ENCODE results near the gene PCTP.
A peak's percentile ranks its signal among the peaks of the same experiment; 100 is the strongest.

Gene PCTP

GRCh38 chr17:55750750-55751657 is at the start of gene PCTP:
Gene PCTP, plus strand, starts transcription at chr17:55751051. Its CDS starts 53 bp downstream, at chr17:55751104.
- peak; percentile 56 for DNase-seq (ENCODE audit: low read depth)

- no peak for DNase-seq (ENCODE audit: low read depth)
Observed at GRCh38 chr17:55702150-55702549, 48.7 kb upstream of the PCTP start.

- DNase-seq (ENCODE audit: low read depth) = no peak
Observed at GRCh38 chr17:55704401-55704800, 46.5 kb upstream of the PCTP start.

DNA sequence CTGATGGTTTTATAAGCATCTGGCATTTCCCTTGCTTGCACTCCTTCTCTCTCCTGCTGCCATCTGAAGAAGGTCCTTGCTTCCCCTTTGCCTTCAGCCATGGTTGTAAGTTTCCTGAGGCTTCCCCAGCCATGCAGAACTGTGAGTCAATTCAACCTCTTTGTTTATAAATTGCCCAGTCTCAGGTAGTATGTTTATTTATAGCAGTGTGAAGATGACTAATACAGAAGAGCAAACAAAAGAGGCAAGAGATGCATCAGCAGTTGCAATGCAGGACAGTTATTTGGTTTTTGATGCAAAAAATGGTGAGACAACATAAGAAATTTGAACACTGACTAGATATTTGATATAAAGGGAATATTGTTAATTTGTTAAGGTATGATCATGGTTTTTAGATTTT is 45.0 kb upstream of the PCTP start:
- DNase-seq (ENCODE audit: low read depth) = no peak

DNA sequence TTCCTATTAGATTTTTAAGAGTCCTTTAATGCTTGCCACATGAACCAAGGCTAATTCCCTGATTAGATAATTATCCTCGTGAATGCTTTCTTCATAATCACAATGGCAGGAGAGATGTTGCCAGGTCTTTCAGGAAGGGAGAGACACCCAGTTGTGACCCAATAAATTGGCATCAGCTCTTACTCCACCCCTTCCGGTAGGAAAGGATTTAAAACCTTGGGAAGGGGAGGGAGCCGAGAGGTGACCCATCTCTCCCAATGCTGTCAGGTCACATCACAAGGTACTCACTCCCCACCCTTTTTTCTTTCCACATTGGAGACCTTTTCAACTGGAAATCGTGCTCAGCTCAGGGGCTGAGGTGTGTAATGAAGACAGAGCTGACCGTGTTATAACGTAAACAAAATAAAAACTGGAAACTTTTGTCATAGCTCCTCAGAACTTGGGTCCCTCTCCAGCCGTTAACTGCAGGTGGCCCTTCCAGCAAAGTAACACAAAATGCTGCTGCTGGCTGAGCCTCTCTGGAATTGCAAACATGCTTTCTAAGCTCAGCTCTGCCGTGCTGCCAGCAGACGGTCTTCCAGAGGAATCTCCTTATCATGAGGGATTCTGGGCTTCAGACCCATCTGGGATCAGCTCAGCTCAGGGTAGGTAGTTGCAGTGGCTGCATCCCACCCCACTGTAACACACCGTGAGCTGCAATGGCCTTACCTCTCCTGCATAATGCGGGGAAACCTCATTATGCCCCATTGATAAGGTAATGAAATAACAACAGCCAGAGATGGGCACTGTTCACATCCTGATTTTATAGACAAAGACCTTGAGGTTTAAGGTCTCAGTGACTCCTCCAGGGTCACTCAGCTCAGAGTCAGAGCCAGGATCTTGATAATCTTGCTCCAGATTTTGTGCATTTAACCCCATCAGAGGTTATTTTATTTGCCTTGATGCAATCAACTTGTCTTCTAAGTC is 43.8 kb upstream of the PCTP start:
- no peak for DNase-seq (ENCODE audit: low read depth)

DNA sequence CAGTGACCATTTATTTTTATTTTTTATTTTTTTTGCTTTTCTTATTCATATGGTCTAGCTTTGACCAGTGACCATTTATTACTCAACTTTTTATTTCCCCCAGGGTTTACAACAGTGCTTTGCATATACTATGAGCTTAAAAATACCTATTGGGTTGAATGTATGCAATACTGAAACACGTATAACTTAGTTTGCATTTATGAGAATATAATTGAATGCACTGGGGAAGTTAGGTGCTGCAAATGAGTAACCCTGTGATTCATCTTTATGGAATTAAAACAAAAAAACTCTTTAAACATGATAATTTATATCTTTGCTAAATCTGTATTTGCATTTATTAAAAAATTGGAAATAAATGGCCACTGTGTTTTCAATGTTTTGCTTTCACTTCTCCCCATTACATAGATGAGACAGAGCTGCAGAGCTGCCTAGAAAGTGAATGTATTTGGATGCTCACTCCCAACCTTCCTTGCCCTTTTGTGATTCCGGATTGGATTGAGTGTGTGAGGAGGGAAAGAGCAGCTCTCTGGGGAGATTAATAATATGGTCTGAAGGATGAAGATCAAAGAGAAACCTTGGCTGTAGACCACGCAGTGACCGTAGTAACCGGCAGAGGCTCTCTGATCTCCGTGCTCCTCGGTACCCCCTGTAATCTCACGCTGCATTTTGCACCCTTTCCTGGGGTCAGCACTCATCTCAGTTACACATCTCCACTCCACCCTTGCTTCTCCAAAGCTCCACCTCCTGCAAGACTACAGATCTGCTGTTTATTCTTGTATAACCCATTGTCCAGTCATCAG is 42.5 kb upstream of the PCTP start:
- DNase-seq (ENCODE audit: low read depth) = no peak

- no peak for DNase-seq (ENCODE audit: low read depth)
Observed at GRCh38 chr17:55709440-55709839, 41.4 kb upstream of the PCTP start.

DNA sequence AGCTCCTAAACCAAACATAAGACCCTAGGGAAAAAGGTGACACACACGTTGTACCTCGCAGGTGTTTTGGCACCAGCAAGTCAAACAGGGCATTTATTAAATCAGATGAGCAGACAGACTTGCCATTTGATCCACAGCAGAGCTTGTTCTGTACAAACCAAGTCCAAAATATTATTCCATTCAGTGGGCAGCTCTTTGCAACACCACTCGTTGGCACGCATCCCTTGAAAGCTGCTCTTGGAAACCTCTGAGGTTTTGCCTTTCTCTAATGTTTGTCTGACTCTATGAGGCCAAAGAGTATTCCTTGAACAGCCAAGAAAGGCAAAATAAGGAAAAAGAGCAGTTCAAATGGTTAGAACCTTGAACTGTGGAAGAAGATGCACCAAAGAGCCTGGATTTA is 40.9 kb upstream of the PCTP start:
- no peak for DNase-seq (ENCODE audit: low read depth)

GRCh38 chr17:55710410-55710809 is 40.4 kb upstream of the PCTP start:
- DNase-seq (ENCODE audit: low read depth) = no peak

- no peak for DNase-seq (ENCODE audit: low read depth)
Observed at GRCh38 chr17:55710829-55711496, 39.9 kb upstream of the PCTP start.

- no peak for DNase-seq (ENCODE audit: low read depth)
Observed at GRCh38 chr17:55717432-55717831, 33.4 kb upstream of the PCTP start.

- no peak for DNase-seq (ENCODE audit: low read depth)
Observed at GRCh38 chr17:55717898-55718735, 32.7 kb upstream of the PCTP start.

- DNase-seq (ENCODE audit: low read depth) = no peak
Observed at GRCh38 chr17:55720919-55721836, 29.7 kb upstream of the PCTP start.

DNA sequence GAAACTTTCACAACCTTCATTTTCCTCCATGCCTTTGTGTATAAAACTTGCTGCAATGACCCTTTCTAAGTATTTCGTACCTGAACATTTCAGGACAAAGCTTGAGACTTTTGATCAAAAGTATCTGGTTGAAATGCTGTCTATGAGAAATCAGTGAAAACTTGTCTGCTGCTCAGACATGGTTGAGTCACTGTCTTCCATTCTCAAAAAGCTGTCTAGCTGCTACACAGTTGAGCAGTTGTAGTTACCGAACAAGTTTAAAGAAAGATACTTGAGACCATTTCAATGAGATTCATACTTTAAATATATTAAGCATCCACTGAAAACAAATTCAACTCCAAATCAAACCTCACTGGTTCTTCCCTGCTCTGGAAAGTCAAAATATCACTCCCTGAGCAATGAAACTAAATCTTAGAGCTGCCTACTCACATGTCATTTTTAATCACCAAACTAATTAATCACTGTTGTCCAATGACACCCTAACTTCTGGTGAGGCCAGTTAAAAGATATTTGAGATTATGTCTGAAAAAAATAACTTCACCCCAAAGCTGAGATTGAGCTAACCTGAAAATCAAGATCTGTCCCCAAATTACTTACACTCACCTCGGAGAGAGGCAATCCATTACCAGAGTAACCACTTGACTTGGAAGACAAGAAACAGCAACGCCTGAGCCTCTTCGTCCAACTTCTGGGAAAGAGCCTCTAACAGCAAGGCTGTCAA is 28.7 kb upstream of the PCTP start:
- DNase-seq (ENCODE audit: low read depth) = no peak

DNA sequence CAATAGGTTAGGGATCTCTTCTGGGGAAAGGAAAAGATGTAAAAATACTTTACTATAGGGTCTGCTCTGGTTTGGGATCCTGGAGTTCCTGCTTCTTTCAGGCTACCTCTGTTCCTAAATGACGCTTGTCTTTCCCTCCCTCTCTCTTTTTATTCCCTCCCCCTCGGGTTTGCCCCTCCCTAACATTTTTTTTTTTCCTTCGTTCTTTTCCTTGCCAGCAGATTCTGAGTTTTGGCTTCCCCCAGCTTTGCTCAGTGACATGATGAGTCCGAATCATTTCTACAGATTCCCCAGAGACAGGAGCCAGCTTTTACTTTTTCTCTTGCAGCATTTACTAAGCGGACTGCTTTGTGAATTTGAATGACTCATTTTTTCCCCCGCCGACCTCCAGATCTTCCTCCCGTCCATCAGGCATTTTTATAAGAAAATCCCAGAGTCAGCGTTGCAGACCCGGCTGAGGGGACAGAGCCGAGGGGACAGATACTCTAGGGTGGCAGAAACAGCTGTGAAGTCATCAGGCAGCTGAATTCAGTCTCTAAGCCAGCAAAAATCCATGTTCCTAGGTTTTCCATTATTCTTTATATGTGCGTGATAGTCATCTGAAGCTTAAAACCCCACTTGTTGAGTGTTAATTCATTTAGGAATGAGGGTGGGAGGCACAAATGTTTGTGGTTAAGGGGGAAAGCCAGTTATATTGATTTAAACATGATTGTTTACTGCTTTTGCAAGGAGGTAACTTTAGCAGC is 27.9 kb upstream of the PCTP start, which contains the start of gene TMEM100:
Gene TMEM100, minus strand, starts transcription at position 123 of the 746 bp plus-strand sequence. CDS start 1,794 bp downstream, outside the sequence.
- no peak for DNase-seq (ENCODE audit: low read depth)

- DNase-seq (ENCODE audit: low read depth) = no peak
Observed at GRCh38 chr17:55723488-55723848, 27.4 kb upstream of the PCTP start.

DNA sequence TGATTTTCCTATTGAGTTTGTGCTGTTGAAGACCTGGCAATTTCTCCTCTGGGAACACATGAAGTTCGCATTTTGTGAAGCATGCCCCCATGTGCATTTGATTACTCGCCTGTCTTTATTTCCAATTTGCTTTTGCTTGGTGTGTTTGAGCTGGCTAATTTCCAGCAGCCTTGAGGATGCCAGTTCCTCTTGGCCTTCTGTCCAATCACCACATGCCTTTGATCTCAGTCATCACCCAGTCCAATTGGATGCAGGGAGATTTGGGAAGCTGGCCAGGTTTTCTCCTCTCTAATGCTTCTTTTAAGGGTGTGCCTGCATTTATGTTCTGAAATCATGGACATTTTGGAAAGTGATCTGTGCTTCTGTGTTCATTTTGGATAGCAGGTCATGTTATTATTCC is 24.4 kb upstream of the PCTP start:
- no peak for DNase-seq (ENCODE audit: low read depth)

DNA sequence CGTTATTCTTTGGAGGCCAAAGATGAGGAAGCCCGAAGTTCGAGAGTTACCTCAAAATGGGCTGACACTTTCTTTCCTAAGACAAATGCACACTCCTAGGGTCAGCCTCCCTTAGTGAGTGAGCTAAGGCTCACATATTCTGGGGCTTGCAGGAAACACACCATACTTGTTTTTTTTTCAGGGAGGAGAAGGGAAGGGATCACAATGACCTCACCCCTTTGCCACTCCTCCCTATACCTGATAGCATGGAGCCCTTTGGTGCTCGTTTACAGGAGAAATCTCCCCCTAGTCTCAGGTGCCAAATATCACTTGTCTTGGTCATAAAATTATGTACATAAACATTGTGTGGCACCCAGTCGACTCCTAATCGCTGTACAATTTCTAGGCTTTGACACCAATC is 23.6 kb upstream of the PCTP start:
- no peak for DNase-seq (ENCODE audit: low read depth)
